Activated T-cell treated with anti-CD3 and anti-CD28 coated beads, Interleukin-2, amount 50 U/mL, for 4 hours (primary cell): ENCODE data around the gene USP17L15. TPM values are rescaled to one million over a fixed set of nuclear protein-coding genes. Genes with fewer than 3 reads are reported as not detected.
"Not testable (repeated sequence)": the region's sequence is repeated elsewhere in the genome, so short reads cannot be mapped to it uniquely, and the experiment has no call there.

Source experiments
- ATAC-seq, 2 donors: fragments of 200-7000 bp; cut with Tn5 transposase; one replicate each; pipeline ENCODE4 v1.10.0; 2021
- DNase-seq: peaks from one replicate; pipeline ENCODE4 v3.0.0-alpha.2; 2020
- H3K27me3 Mint-ChIP-seq: one replicate; pipeline ENCODE4 v1.8.0; 2021; ENCODE audit warnings: low read depth, mixed read lengths
- H3K36me3 Mint-ChIP-seq: one replicate; pipeline ENCODE4 v1.8.0; 2022; ENCODE audit warnings: mixed read lengths; ENCODE audit not compliant: insufficient read depth
- H3K4me1 Mint-ChIP-seq: one replicate; pipeline ENCODE4 v1.8.0; 2021; ENCODE audit warnings: low read depth, mixed read lengths
- H3K4me3 Mint-ChIP-seq: one replicate; pipeline ENCODE4 v1.8.0; 2021; ENCODE audit warnings: mild to moderate bottlenecking, moderate library complexity, mixed read lengths
- H3K9me3 Mint-ChIP-seq: one replicate; pipeline ENCODE4 v1.8.0; 2021; ENCODE audit warnings: mixed read lengths
- total RNA-seq, 3 donors: library from RNA; stranded (reverse); gene quantifications; one replicate each; pipeline ENCODE4 v1.2.1, GENCODE V29; 2021

The USP17L15 gene
- total RNA-seq = not detected

- not testable (repeated sequence) for H3K4me3 Mint-ChIP-seq, H3K27me3 Mint-ChIP-seq, H3K36me3 Mint-ChIP-seq, DNase-seq, H3K9me3 Mint-ChIP-seq, ATAC-seq, H3K4me1 Mint-ChIP-seq
Measured at GRCh38 chr4:9234085-9234484, at the start of gene USP17L15. Gene USP17L15 (plus strand): TSS chr4:9234385. CDS start chr4:9234385, 0 bp downstream.

GRCh38 chr4:9210357-9210756 lies 23.8 kb upstream of the USP17L15 start, which contains the start of gene USP17L10:
Gene USP17L10 (plus strand): TSS chr4:9210657. CDS start chr4:9210657, 0 bp downstream.
- not testable (repeated sequence) for ATAC-seq, H3K9me3 Mint-ChIP-seq, H3K4me3 Mint-ChIP-seq, H3K27me3 Mint-ChIP-seq, H3K36me3 Mint-ChIP-seq, H3K4me1 Mint-ChIP-seq, DNase-seq

- H3K27me3 Mint-ChIP-seq, ATAC-seq, H3K9me3 Mint-ChIP-seq, H3K36me3 Mint-ChIP-seq, H3K4me1 Mint-ChIP-seq, H3K4me3 Mint-ChIP-seq, DNase-seq: not testable (repeated sequence)
Measured at GRCh38 chr4:9214701-9215100, 19.5 kb upstream of the USP17L15 start.

GRCh38 chr4:9215105-9215504 lies 19.1 kb upstream of the USP17L15 start, which contains the start of gene USP17L11:
Gene USP17L11 (plus strand): TSS chr4:9215405. CDS start chr4:9215405, 0 bp downstream.
- not testable (repeated sequence) for DNase-seq, H3K4me1 Mint-ChIP-seq, H3K4me3 Mint-ChIP-seq, H3K36me3 Mint-ChIP-seq, H3K27me3 Mint-ChIP-seq, ATAC-seq, H3K9me3 Mint-ChIP-seq

- DNase-seq, H3K9me3 Mint-ChIP-seq, ATAC-seq, H3K36me3 Mint-ChIP-seq, H3K4me3 Mint-ChIP-seq, H3K4me1 Mint-ChIP-seq, H3K27me3 Mint-ChIP-seq: not testable (repeated sequence)
Measured at GRCh38 chr4:9219852-9220251, 14.3 kb upstream of the USP17L15 start, which contains the start of gene USP17L12. Gene USP17L12 (plus strand): TSS chr4:9220152. CDS start chr4:9220152, 0 bp downstream.

GRCh38 chr4:9224596-9224995 lies 9.6 kb upstream of the USP17L15 start, which contains the start of gene USP17L13:
Gene USP17L13 (plus strand): TSS chr4:9224896. CDS start chr4:9224896, 0 bp downstream.
- not testable (repeated sequence) for H3K27me3 Mint-ChIP-seq, H3K36me3 Mint-ChIP-seq, DNase-seq, H3K9me3 Mint-ChIP-seq, H3K4me3 Mint-ChIP-seq, ATAC-seq, H3K4me1 Mint-ChIP-seq

- H3K4me3 Mint-ChIP-seq, H3K27me3 Mint-ChIP-seq, H3K9me3 Mint-ChIP-seq, H3K36me3 Mint-ChIP-seq, DNase-seq, ATAC-seq, H3K4me1 Mint-ChIP-seq: not testable (repeated sequence)
Measured at GRCh38 chr4:9230249-9230648, 3.9 kb upstream of the USP17L15 start.

- ATAC-seq, H3K36me3 Mint-ChIP-seq, DNase-seq, H3K4me1 Mint-ChIP-seq, H3K9me3 Mint-ChIP-seq, H3K4me3 Mint-ChIP-seq, H3K27me3 Mint-ChIP-seq: not testable (repeated sequence)
Measured at GRCh38 chr4:9238461-9238860, 4.3 kb downstream of the USP17L15 start.

- not testable (repeated sequence) for DNase-seq, H3K4me3 Mint-ChIP-seq, H3K36me3 Mint-ChIP-seq, H3K4me1 Mint-ChIP-seq, H3K27me3 Mint-ChIP-seq, ATAC-seq, H3K9me3 Mint-ChIP-seq
Measured at GRCh38 chr4:9243579-9243978, 9.4 kb downstream of the USP17L15 start, which contains the start of gene USP17L17. Gene USP17L17 (plus strand): TSS chr4:9243879. CDS start chr4:9243879, 0 bp downstream.

GRCh38 chr4:9247953-9248680 lies 13.9 kb downstream of the USP17L15 start, which contains the start of gene USP17L18:
Gene USP17L18 (plus strand): TSS chr4:9248630. CDS start chr4:9248630, 0 bp downstream.
- H3K36me3 Mint-ChIP-seq, H3K9me3 Mint-ChIP-seq: not testable (repeated sequence)

GRCh38 chr4:9253078-9253477 lies 18.9 kb downstream of the USP17L15 start, which contains the start of gene USP17L19:
Gene USP17L19 (plus strand): TSS chr4:9253378. CDS start chr4:9253378, 0 bp downstream.
- ATAC-seq, H3K4me3 Mint-ChIP-seq, H3K9me3 Mint-ChIP-seq, H3K27me3 Mint-ChIP-seq, H3K4me1 Mint-ChIP-seq, H3K36me3 Mint-ChIP-seq, DNase-seq: not testable (repeated sequence)

More at GRCh38 chr4:9247953-9248680, 13.9 kb downstream of the USP17L15 start, which contains the start of gene USP17L18:
- ATAC-seq, H3K4me3 Mint-ChIP-seq, H3K4me1 Mint-ChIP-seq, H3K27me3 Mint-ChIP-seq: not testable (repeated sequence)
- DNase-seq = peak; percentile 6

GRCh38 chr4:9257824-9258223 lies 23.6 kb downstream of the USP17L15 start, which contains the start of gene USP17L20:
Gene USP17L20 (plus strand): TSS chr4:9258124. CDS start chr4:9258124, 0 bp downstream.
- H3K9me3 Mint-ChIP-seq, H3K27me3 Mint-ChIP-seq, H3K36me3 Mint-ChIP-seq, DNase-seq, ATAC-seq, H3K4me3 Mint-ChIP-seq, H3K4me1 Mint-ChIP-seq: not testable (repeated sequence)

GRCh38 chr4:9262572-9262971 lies 28.4 kb downstream of the USP17L15 start, which contains the start of gene USP17L21:
Gene USP17L21 (plus strand): TSS chr4:9262872. CDS start chr4:9262872, 0 bp downstream.
- H3K36me3 Mint-ChIP-seq, H3K4me3 Mint-ChIP-seq, H3K4me1 Mint-ChIP-seq, ATAC-seq, H3K27me3 Mint-ChIP-seq, DNase-seq, H3K9me3 Mint-ChIP-seq: not testable (repeated sequence)

- not testable (repeated sequence) for H3K9me3 Mint-ChIP-seq, H3K27me3 Mint-ChIP-seq, H3K4me3 Mint-ChIP-seq, DNase-seq, H3K36me3 Mint-ChIP-seq, ATAC-seq, H3K4me1 Mint-ChIP-seq
Measured at GRCh38 chr4:9267319-9267718, 33.1 kb downstream of the USP17L15 start, which contains the start of gene USP17L22. Gene USP17L22 (plus strand): TSS chr4:9267619. CDS start chr4:9267619, 0 bp downstream.
